ENCODE measurements around the gene MMP27.

DNA sequence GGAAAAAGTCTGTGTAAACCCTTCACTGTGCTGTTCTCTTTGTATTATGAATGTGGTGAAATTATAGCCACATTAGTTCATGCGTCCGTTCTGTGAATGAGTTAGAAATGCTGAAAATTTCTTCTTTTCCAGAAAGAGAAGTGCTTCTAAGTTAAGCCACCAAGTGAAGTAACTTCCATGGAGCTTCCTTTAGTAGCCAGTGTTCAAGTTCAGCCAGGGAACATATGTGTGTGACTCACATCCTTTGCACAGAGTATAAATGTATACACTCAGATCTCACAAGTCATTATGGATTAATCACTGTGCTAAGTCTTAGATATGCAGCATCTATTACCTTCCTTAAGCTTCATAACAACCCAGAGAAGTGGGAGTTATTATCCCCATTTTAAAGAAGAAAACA, 22.3 kb upstream of the MMP27 start:
- TF ChIP-seq POLR2A (IDR thresholded peaks at IDR 0.05) (no peak), POLR2AphosphoS5 (IDR thresholded peaks at IDR 0.05) (no peak)
- TF ChIP-seq, protein P1, sequence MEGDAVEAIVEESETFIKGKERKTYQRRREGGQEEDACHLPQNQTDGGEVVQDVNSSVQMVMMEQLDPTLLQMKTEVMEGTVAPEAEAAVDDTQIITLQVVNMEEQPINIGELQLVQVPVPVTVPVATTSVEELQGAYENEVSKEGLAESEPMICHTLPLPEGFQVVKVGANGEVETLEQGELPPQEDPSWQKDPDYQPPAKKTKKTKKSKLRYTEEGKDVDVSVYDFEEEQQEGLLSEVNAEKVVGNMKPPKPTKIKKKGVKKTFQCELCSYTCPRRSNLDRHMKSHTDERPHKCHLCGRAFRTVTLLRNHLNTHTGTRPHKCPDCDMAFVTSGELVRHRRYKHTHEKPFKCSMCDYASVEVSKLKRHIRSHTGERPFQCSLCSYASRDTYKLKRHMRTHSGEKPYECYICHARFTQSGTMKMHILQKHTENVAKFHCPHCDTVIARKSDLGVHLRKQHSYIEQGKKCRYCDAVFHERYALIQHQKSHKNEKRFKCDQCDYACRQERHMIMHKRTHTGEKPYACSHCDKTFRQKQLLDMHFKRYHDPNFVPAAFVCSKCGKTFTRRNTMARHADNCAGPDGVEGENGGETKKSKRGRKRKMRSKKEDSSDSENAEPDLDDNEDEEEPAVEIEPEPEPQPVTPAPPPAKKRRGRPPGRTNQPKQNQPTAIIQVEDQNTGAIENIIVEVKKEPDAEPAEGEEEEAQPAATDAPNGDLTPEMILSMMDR (IDR thresholded peaks at IDR 0.05) = no peak

All from breast epithelium (tissue), 3 donors.